HepG2 (cell line): ENCODE data around the gene ADD2. TPM values are rescaled to one million over a fixed set of nuclear protein-coding genes. Genes with fewer than 3 reads are reported as not detected.
A peak's percentile ranks its signal among the peaks of the same experiment; 100 is the strongest.

Experiments used
- ATAC-seq: fragments of 200-7000 bp; cut with Tn5 transposase; 3 replicates; pipeline ENCODE4 v1.9.1; 2020; ENCODE audit warnings: mild to moderate bottlenecking, moderate library complexity
- BruUV-seq: library from RNA; stranded (reverse); fragments of 400-500 nt; replicated peaks from 2 replicates; lab custom pipeline; 2021; lab: Mats Ljungman, UMichigan
- CTCF ChIA-PET: fragments of 300-600 bp; formaldehyde crosslinking; extraction: SDS; loops from one replicate; lab custom pipeline; 2021; ENCODE audit warnings: low total read pairs, inconsistent platforms, low intra/inter-chr PET ratio; lab: Yijun Ruan, JAX
- POLR2A ChIA-PET: fragments of 350-600 bp; sonication (Branson Sonifier 250); formaldehyde crosslinking; loops from one replicate; lab custom pipeline; 2020; ENCODE audit warnings: antibody characterized with exemption, inconsistent platforms; lab: Yijun Ruan, JAX
- DNase-seq: peaks from one replicate; pipeline ENCODE4 v3.0.0-alpha.2; 2015; ENCODE audit warnings: low spot score
- FAIRE-seq: peaks from 3 replicates; lab custom pipeline; 2011; peaks lifted over from hg19 to GRCh38; lab: Jason Lieb, UNC
- H2AFZ ChIP-seq: one replicate; pipeline ENCODE4 v1.6.1; 2011; ENCODE audit warnings: low read length, inconsistent platforms
- H3K27ac ChIP-seq: fragments of 300-600 bp; 3 replicates; pipeline ENCODE4 v1.8.0; 2011; ENCODE audit warnings: mixed run types, mild to moderate bottlenecking, mixed read lengths, low read length, inconsistent platforms; ENCODE audit not compliant: insufficient read depth; ENCODE audit errors: extremely low read length
- H3K27me3 ChIP-seq, 2 experiments: fragments of 200-600 bp in 1 of 2; 2 replicates in 1 of 2; 3 replicates in 1 of 2; pipeline versions ENCODE4 v1.6.0 to v1.8.0; 2011; ENCODE audit warnings: low read length in 2 of 2, mild to moderate bottlenecking in 2 of 2, moderate library complexity in 2 of 2, inconsistent platforms in 1 of 2; ENCODE audit not compliant: insufficient read depth in 2 of 2, control insufficient read depth in 1 of 2
- H3K36me3 ChIP-seq, 2 experiments: fragments of 200-600 bp in 1 of 2; replicated peaks in 1 of 2; 2 replicates in 1 of 2; 3 replicates in 1 of 2; pipeline versions ENCODE4 v1.5.1 to v1.8.0; 2011; ENCODE audit warnings: low read length in 2 of 2, inconsistent platforms in 1 of 2; ENCODE audit not compliant: insufficient read depth in 2 of 2, control insufficient read depth in 1 of 2
- H3K4me1 ChIP-seq: 2 replicates; pipeline ENCODE4 v1.5.1; 2012; ENCODE audit warnings: low read length, inconsistent platforms; ENCODE audit not compliant: insufficient read depth
- H3K4me2 ChIP-seq: 2 replicates; pipeline ENCODE4 v1.6.0; 2011; ENCODE audit warnings: low read depth, low read length, inconsistent platforms
- H3K4me3 ChIP-seq, 3 experiments: fragments of 200-600 bp in 1 of 3; sonication (generic), shearing (Covaris generic) in 1 of 3; replicated peaks in 1 of 3; 2 replicates each; pipeline ENCODE4 v1.5.1; 2011 to 2016; ENCODE audit warnings: low read length in 3 of 3, inconsistent platforms in 2 of 3, low read depth in 2 of 3, mild to moderate bottlenecking in 2 of 3, control low read depth in 1 of 3, mixed read lengths in 1 of 3; ENCODE audit not compliant: insufficient read depth in 1 of 3
- H3K79me2 ChIP-seq: one replicate; pipeline ENCODE4 v1.6.1; 2011; ENCODE audit warnings: low read length, inconsistent platforms; ENCODE audit not compliant: insufficient read depth
- H3K9ac ChIP-seq: 2 replicates; pipeline ENCODE4 v1.6.0; 2011; ENCODE audit warnings: mild to moderate bottlenecking, low read depth, low read length, inconsistent platforms; ENCODE audit not compliant: insufficient read depth
- H3K9me3 ChIP-seq: 2 replicates; pipeline ENCODE4 v1.5.1; 2012; ENCODE audit warnings: mild to moderate bottlenecking, low read length
- H4K20me1 ChIP-seq: 2 replicates; pipeline ENCODE4 v1.6.0; 2011; ENCODE audit warnings: inconsistent platforms, mild to moderate bottlenecking, low read length, moderate library complexity; ENCODE audit not compliant: insufficient read depth
- CEBPB ChIP-seq: IDR thresholded peaks from 2 replicates; pipeline ENCODE4 v1.6.1; 2011; ENCODE audit warnings: low read depth, low read length, improper control_type of control experiment, borderline replicate concordance
- ELF1 ChIP-seq: sonication (generic); formaldehyde crosslinking; IDR thresholded peaks from 2 replicates; pipeline ENCODE4 v1.4.0; 2020; ENCODE audit warnings: missing genetic modification reagents
- PCBP2 ChIP-seq: fragments of 200-400 bp; formaldehyde crosslinking; optimal IDR thresholded peaks from 2 replicates; pipeline ENCODE3; 2018; ENCODE audit warnings: low read length, low read depth; ENCODE audit not compliant: poor library complexity, severe bottlenecking
- RAD21 ChIP-seq: fragments of 450-650 bp; formaldehyde crosslinking; IDR thresholded peaks from 2 replicates; pipeline ENCODE4 v1.5.0; 2020; ENCODE audit warnings: mild to moderate bottlenecking
- SMC3 ChIP-seq: IDR thresholded peaks from 2 replicates; pipeline ENCODE4 v1.6.1; 2011; ENCODE audit warnings: low read length, improper control_type of control experiment
- STAG1 ChIP-seq: sonication (generic); formaldehyde crosslinking; IDR thresholded peaks from 2 replicates; pipeline ENCODE4 v1.4.0; 2020; ENCODE audit warnings: missing genetic modification reagents
- TEAD3 ChIP-seq: optimal IDR thresholded peaks from 2 replicates; pipeline ENCODE3; 2016; ENCODE audit warnings: borderline replicate concordance
- TFAP4 ChIP-seq: sonication (generic); IDR thresholded peaks from 2 replicates; pipeline ENCODE4 v1.6.1; 2016; ENCODE audit warnings: low read depth, borderline replicate concordance
- TGIF2 ChIP-seq: IDR thresholded peaks from 2 replicates; pipeline ENCODE4 v1.6.1; 2016; ENCODE audit warnings: control low read depth, missing compliant biosample characterization
- U2AF1 ChIP-seq: fragments of 200-400 bp; formaldehyde crosslinking; optimal IDR thresholded peaks from 2 replicates; pipeline ENCODE3; 2017; ENCODE audit warnings: mild to moderate bottlenecking, low read depth, low read length
- XRCC5 ChIP-seq: fragments of 200-400 bp; formaldehyde crosslinking; optimal IDR thresholded peaks from 2 replicates; pipeline ENCODE3; 2017; ENCODE audit warnings: mild to moderate bottlenecking, low read length
- ZNF224 ChIP-seq: sonication (generic); formaldehyde crosslinking; IDR thresholded peaks from 2 replicates; pipeline ENCODE4 v1.5.0; 2020; ENCODE audit warnings: mild to moderate bottlenecking, missing genetic modification reagents
- ZNF879 ChIP-seq: sonication (generic); formaldehyde crosslinking; IDR thresholded peaks from 2 replicates; pipeline ENCODE4 v1.8.1; 2023; ENCODE audit warnings: missing genetic modification reagents
- WGBS: methylation state at CpG from one replicate; pipeline ENCODE4 v1.1.6; 2017; ENCODE audit warnings: low lambda C conversion rate; 5-methylcytosine and 5-hydroxymethylcytosine counted together
- in situ Hi-C: cut with HindIII; loops from 2 replicates; pipeline ENCODE4 v1.10.0; 2017; ENCODE audit warnings: low pct_unique_long_range_greater_than_20kb; ENCODE audit not compliant: extremely low pct_ligation_motif_present
- intact Hi-C: fragments of 100-400 bp; cut with micrococcal nuclease; formaldehyde crosslinking; loops from one replicate; pipeline ENCODE4 v1.10.0; 2022; ENCODE audit not compliant: unreplicated experiment
- polyA plus RNA-seq, 8 experiments: library from polyadenylated mRNA; depleted of rRNA in 3 of 8; stranded (reverse) in 7 of 8; unstranded in 1 of 8; fragments of >200 nt; fragmentation: Illumina TruSeq in 4 of 8; extraction: Trizol in 4 of 8; gene quantifications; 2 replicates each; pipeline versions ENCODE4 v1.2.1 to v1.2.3, GENCODE V29; 2011 to 2016; ENCODE audit warnings: low read depth in 4 of 8, missing spikeins in 1 of 8, mixed read lengths in 1 of 8; ENCODE audit not compliant: insufficient read depth in 1 of 8
- total RNA-seq, 5 experiments: library from RNA; depleted of rRNA; stranded (reverse); fragments of >200 nt; fragmentation: Illumina TruSeq; extraction: Trizol; gene quantifications; 2 replicates each; pipeline ENCODE4 v1.2.3, GENCODE V29; 2016; ENCODE audit warnings: low read depth in 1 of 5
- TF ChIP-seq, protein P1 (sequence below): sonication (generic); formaldehyde crosslinking; IDR thresholded peaks from 2 replicates; pipeline ENCODE4 v1.4.0; 2020; ENCODE audit warnings: missing genetic modification reagents
- TF ChIP-seq, protein P2 (sequence below): sonication (generic); formaldehyde crosslinking; IDR thresholded peaks from 2 replicates; pipeline ENCODE4 v1.5.0; 2020; ENCODE audit warnings: mild to moderate bottlenecking, missing genetic modification reagents, moderate library complexity

The ADD2 gene
- total and polyA plus RNA-seq, 2 of the 13 experiments (the other 11 are each of a cell fraction or from before 2014, with no cell fraction given): 0.05 to 0.13 TPM

DNA sequence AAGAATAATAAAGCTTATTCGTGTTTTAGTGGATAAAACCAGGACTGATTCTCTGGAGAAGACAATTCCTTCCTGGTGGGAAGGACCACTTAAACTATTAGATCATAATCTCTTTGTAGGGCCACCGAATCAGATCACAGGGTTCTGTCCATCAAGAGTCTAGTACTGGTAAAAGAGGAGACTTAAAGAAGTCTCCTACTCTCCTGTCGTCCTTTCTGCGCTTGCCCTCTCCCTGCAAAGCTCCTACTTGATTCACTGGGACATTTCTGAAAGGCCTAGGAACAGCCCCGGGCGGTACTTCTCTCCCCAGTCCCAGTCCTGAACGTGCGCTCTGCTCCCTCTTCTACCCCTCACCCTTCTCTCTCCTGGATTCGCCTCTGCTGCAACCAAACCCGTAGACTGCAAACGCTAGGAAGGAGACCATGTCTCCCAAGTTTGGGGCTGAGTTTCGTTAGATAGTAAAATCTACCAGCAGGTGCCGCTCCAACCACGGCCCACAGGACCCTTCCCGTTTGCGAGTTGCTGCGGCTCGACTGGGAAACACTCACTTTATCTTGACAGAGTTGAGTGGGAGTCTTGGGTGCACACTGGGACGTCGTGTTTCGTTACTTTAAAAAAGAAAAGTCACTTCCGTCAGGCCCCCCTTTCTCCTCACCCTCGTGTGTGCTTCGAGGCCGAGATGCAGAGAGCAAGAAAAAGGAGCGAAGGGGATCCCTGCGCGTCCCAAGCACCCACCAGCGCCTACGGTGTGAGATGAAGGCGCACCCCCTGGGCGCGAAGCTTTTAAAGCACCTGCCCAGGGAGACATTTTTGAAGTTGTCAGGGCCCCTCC is 21.5 kb upstream of the ADD2 start (continued):
- TF ChIP-seq, protein P1, sequence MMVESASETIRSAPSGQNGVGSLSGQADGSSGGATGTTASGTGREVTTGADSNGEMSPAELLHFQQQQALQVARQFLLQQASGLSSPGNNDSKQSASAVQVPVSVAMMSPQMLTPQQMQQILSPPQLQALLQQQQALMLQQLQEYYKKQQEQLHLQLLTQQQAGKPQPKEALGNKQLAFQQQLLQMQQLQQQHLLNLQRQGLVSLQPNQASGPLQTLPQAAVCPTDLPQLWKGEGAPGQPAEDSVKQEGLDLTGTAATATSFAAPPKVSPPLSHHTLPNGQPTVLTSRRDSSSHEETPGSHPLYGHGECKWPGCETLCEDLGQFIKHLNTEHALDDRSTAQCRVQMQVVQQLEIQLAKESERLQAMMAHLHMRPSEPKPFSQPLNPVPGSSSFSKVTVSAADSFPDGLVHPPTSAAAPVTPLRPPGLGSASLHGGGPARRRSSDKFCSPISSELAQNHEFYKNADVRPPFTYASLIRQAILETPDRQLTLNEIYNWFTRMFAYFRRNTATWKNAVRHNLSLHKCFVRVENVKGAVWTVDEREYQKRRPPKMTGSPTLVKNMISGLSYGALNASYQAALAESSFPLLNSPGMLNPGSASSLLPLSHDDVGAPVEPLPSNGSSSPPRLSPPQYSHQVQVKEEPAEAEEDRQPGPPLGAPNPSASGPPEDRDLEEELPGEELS (CRISPR knock-in tag): no peak
- TF ChIP-seq PCBP2: no peak
- TF ChIP-seq, all 625 proteins: peak for 111

DNA sequence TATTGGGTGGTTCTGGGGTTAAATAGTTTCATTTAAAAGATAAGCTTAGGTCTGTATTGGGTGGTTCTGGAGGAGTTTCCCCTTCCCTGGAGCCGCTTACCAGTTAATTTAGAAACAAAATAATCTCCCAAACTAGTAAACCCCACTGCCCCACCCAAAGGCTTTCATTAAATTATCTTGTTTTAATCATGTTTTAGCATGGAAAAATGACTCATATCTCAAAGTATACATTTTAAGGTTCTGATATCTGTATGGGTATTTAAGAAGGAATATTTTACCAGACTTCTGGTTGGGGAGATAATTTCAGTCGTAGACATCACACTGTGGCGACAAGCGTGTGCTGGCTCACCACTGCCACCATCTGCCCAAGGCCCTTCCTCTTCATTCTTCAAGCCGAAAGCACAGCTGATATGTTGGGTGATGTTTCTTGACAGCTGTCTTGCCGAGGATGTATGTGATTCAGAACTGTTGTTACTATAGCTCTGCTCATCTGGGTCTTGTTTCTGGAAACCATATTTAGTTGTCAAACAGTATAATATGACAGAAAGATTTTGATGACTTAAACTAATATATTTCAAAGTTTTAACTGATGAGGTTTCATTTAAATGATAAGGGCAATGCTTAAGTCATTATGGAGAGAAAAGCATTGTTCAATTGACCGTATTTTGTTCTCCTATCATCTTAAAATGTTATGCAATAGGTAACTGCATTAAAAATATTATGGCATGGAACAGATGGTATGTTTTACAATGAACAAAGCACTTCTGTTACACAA is 17.3 kb upstream of the ADD2 start:
- 5% methylated on average over 7 of the region's 7 CpGs for WGBS
- ChIA-PET CTCF (interaction anchor here (0.7 to 1.8 kb wide), 4 partner anchors 99 to 484 kb away, joined by 3 to 10 read pairs (median 6); partner anchors contain the start of gene FAM136A), POLR2A (no interaction called here)
- BruUV-seq: no TSS peak
- H4K20me1 ChIP-seq: no peaks in the 10 kb centered on the region
- TF ChIP-seq STAG1 (CRISPR knock-in tag): peak; percentile 80
- peak; percentile 6; the same call in 1 of the 2 replicates for TF ChIP-seq CEBPB
- peak; percentile 68 for TF ChIP-seq XRCC5
- no peak for TF ChIP-seq ZNF224 (CRISPR knock-in tag)
- TF ChIP-seq SMC3: peak; percentile 56
- TF ChIP-seq, protein P2, sequence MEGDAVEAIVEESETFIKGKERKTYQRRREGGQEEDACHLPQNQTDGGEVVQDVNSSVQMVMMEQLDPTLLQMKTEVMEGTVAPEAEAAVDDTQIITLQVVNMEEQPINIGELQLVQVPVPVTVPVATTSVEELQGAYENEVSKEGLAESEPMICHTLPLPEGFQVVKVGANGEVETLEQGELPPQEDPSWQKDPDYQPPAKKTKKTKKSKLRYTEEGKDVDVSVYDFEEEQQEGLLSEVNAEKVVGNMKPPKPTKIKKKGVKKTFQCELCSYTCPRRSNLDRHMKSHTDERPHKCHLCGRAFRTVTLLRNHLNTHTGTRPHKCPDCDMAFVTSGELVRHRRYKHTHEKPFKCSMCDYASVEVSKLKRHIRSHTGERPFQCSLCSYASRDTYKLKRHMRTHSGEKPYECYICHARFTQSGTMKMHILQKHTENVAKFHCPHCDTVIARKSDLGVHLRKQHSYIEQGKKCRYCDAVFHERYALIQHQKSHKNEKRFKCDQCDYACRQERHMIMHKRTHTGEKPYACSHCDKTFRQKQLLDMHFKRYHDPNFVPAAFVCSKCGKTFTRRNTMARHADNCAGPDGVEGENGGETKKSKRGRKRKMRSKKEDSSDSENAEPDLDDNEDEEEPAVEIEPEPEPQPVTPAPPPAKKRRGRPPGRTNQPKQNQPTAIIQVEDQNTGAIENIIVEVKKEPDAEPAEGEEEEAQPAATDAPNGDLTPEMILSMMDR (CRISPR knock-in tag): peak; percentile 78
- no peak for TF ChIP-seq ELF1 (CRISPR knock-in tag)
- peak; percentile 46 for TF ChIP-seq TEAD3 (CRISPR knock-in tag)
- peak; percentile 57; the same call in 1 of the 2 replicates for TF ChIP-seq RAD21
- TF ChIP-seq ZNF879: no peak
- peak; percentile 69; the same call in 1 of the 2 replicates for TF ChIP-seq TFAP4
- no peak for TF ChIP-seq TGIF2 (CRISPR knock-in tag)
- no peak for TF ChIP-seq U2AF1
- H3K9me3 ChIP-seq: no peaks in the 10 kb centered on the region
- FAIRE-seq (peak; percentile 79), DNase-seq (peak; percentile 38), ATAC-seq (peak; percentile 76)
- no peak overlapping the region for H3K4me2 ChIP-seq
- no peaks in the 10 kb centered on the region for H3K79me2 ChIP-seq
- intact Hi-C loops (loop anchor here (1.0 to 5.0 kb wide), 3 partner anchors 98 to 483 kb away; partner anchors contain the start of gene FAM136A), in situ Hi-C loops (no loop called here)
- no peaks in the 10 kb centered on the region for H3K36me3 ChIP-seq
- no peak overlapping the region for H2AFZ ChIP-seq
- H3K27ac ChIP-seq: no peak overlapping the region
- no peak overlapping the region for H3K9ac ChIP-seq
- H3K27me3 ChIP-seq: peaks cover 0 to 8% of the 10 kb centered on the region in 2 experiments; a peak in 1 of 5 replicates
- no peak overlapping the region for H3K4me3 ChIP-seq
- H3K4me1 ChIP-seq: peaks cover 8% of the 10 kb centered on the region; the same call in 1 of the 2 replicates
